Measurements from ENCODE around the gene UBE2Z.
"Not testable (repeated sequence)": the region's sequence is repeated elsewhere in the genome, so short reads cannot be mapped to it uniquely, and the experiment has no call there.

UBE2Z gene

GRCh38 chr17:48905987-48906515 lies 2.2 kb upstream of the UBE2Z start:
- DNase-seq: no peak

- DNase-seq: no peak
Observed at GRCh38 chr17:48907713-48908046, 527 bp upstream of the UBE2Z start.

DNA sequence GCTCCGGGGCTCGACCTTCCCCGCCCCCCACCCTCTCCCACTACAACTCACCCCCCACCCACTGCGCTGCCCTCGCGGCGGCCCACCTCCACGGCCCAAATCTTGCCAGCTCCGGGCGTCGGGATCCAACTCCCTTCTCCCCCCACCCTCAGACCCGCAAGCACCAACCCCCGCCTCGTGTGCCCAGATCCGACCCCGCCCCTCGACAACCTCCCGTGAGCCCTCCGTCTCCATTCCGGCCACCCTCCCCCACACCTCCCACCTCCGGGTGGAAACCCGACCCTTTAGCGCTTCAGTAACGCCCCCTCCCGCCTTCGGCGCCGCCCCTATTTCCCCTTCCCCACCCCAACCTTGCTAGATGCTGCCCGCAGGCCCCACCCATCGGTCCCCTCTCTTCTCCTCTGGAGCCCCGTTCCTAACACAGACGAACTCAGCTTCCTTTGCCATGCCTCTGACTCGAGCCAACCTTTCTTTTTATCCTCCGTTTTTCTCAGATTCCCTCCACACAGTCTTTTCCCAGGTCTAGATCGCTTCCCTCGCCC lies 717 bp downstream of the UBE2Z start:
- peak; percentile 89 for DNase-seq

- no peak for DNase-seq
Observed at GRCh38 chr17:48909783-48910182, 1.6 kb downstream of the UBE2Z start.

- DNase-seq: no peak
Observed at GRCh38 chr17:48910370-48910769, 2.2 kb downstream of the UBE2Z start.

GRCh38 chr17:48912476-48912875 lies 4.3 kb downstream of the UBE2Z start:
- no peak for DNase-seq

DNA sequence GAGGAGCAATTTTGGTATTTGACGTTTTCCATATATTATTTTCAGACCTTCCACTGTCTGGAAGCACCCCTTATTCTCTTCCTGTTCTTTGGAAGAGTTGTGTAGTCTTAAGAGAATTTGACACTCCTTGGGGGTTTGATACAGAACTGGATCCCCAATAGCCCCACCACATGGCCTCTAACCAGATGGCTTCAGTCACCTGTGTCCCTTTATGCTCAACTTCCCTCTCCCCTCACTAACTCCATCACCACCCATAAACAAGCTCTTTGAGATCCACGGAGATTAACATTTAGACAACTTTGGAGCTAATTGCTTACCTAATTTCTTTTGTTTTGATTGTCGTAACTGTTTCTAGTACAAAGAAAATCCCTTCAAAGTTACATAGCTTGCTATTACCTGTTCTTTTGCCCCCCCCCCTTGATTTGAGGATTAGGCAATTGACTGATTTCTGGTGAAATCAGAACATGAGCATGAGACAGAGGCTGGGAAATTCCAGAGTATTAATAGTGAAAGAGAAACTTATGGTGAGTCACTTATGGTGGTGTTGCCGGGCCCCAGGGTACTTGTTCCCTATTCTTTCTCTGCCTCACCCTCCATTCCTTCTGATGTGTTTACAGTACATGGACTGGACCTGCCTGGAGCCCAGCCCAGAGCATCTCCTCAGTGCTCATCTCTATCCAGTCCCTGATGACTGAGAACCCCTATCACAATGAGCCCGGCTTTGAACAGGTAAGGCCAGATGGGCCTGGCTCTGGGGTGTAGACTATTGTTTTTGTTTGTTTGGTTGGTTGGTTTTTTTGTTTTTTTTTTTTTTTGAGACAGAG lies 7.5 kb downstream of the UBE2Z start:
- peak; percentile 74 for DNase-seq

- no peak for DNase-seq
Observed at GRCh38 chr17:48925251-48925990, 17.2 kb downstream of the UBE2Z start.

DNA sequence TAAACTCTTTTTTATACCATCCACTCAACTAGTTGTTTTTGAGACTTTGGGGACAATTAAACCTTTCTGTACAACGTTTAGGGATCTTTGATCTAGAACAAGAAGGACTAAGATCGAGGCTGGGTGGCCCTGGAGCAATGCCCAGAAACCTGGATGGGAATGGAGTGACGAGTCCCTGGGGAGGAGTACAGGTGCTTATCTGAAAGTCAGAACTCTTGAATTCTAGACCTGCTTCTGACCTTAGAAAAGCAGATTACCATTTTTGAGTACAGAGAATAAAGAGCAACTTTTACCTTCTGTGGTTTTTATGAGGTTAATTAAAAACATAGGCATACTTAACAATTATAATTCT lies 17.8 kb downstream of the UBE2Z start:
- no peak for DNase-seq

GRCh38 chr17:48927978-48928745 lies 20.0 kb downstream of the UBE2Z start:
- DNase-seq: no peak

- no peak for DNase-seq
Observed at GRCh38 chr17:48928876-48929811, 20.9 kb downstream of the UBE2Z start.

- no peak for DNase-seq
Observed at GRCh38 chr17:48929812-48930165, 21.6 kb downstream of the UBE2Z start.

- DNase-seq: no peak
Observed at GRCh38 chr17:48930435-48930873, 22.2 kb downstream of the UBE2Z start.

DNA sequence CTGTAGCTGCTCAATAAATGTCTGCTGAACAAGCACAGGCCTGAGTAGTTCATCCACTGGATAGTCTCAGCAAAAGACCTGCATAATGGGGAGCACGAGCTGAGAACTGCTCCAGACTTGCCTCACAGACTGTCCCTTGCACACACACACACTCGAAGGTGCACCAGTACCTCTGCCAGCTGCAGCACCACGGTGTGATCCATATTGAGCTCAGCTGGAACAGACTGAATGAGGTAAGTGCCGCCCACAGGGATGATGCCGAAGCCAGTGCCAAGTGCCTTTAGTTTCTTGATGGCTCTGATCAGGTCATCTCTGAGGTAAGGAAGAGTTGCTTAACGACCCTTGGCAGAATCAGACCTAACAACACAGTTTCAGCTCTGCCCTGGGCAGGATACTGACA lies 24.8 kb downstream of the UBE2Z start:
- no peak for DNase-seq

DNA sequence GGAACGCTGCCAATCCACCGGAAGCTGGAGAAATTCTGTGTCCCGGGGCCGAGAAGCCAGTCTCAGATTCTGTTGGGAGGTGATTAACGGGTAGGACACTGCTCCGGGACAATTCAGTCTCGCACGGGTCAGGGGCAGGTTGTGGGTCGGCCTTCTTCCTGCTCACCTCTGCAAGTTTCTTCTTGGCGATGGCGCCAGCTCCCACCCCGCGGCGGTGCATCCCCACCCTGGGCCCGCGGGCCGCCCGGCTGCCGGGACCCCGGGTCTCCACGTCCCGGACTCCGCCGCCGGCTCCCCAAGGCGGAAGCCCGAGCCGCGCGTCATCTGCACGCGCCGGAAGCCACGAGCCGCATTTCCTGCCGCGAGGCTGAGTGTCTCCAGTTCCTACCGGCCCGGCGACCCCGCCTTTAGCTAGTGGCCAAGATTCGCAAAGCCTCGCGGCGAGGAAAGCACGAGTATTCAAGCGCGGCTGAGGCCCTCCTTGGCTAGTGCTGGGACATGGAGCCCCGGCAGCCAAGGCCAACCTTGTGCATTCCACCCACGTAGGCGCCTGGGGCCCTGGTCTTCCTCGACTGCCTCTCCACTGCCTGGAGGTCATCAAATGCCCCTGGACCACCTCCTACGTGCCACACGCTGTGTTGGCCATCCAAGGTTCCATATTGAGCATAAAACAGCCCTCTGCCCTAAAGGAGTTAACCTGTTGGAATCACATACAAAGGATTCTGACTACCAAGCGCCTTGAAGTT lies 36.5 kb downstream of the UBE2Z start, which contains the start of gene SNF8:
Gene SNF8 (minus strand): TSS at position 328 of the 746 bp plus-strand sequence. CDS start 108 bp downstream, at position 220.
- DNase-seq: peak; percentile 94

- not testable (repeated sequence) for DNase-seq
Observed at GRCh38 chr17:48945261-48945651, 37.0 kb downstream of the UBE2Z start.

GRCh38 chr17:48951572-48951971 lies 43.4 kb downstream of the UBE2Z start:
- no peak for DNase-seq

GRCh38 chr17:48952904-48953303 lies 44.7 kb downstream of the UBE2Z start:
- no peak for DNase-seq

DNA sequence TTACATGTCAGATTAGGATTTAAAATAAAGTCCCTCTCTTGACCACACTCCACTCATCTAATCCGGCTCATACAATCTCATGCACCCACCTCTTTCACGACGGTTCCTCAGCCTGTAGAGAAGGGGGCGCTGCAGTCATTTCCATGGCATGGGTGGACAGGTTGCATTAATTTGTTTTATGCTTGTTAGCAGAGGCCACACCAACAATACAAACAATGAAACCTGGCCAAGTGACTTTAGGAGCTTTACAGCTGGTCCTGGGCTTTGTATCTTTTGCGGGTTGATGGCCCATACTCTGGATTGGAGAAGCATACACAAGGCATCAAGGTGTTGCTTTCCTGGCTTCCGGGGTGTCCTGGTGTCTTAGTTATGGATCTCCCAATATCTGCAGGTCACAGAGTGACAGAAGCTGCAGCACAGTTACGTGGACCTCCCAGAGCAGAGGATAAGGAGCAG lies 46.1 kb downstream of the UBE2Z start:
- DNase-seq: no peak

DNA sequence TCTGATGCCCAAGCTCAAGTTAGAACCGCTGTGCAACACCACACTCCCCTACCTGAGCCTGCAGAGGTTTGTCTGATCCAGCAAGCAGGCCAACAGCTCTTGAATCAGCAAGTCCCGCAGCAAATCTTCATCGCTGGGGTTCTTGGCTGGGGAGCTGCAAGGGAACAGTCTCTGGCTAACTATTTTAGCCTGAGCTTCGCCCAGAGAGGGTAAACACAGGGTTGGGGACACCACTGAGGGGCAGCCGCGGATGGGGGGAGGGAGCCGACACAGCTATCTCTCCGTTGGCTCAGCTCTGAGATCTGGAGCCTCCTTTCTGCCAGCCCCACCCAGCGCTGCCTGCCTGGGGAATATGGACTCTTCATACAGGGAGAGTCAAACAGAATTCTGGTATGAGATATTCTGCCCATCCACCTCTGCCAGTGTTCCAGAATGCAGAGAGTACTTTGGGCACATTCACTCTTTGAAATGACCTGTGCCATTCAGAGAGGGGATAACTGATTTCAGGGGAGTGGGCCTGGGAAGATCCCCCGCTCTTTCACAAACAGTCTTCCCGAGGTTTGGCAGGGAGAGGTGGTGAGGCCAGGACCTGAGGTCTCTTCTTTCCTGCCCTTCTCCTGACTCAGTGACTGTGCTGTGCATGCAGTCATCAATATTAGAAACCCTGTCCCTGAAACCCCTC lies 52.8 kb downstream of the UBE2Z start:
- no peak for DNase-seq

All from stimulated activated CD4-positive, alpha-beta T cell treated with anti-CD3 and anti-CD28 coated beads, Interleukin-1b, Interleukin-23, amount 100 ng/mL, for 48 hours (primary cell).